Activated CD4-positive, alpha-beta T cell treated with anti-CD3 and anti-CD28 coated beads for 48 hours (primary cell): Measurements from ENCODE around the gene RPS6KA5.

ENCODE experiments used
- DNase-seq: peaks from one replicate; pipeline ENCODE4 v3.0.0-alpha.2; 2020

RPS6KA5 gene

DNA sequence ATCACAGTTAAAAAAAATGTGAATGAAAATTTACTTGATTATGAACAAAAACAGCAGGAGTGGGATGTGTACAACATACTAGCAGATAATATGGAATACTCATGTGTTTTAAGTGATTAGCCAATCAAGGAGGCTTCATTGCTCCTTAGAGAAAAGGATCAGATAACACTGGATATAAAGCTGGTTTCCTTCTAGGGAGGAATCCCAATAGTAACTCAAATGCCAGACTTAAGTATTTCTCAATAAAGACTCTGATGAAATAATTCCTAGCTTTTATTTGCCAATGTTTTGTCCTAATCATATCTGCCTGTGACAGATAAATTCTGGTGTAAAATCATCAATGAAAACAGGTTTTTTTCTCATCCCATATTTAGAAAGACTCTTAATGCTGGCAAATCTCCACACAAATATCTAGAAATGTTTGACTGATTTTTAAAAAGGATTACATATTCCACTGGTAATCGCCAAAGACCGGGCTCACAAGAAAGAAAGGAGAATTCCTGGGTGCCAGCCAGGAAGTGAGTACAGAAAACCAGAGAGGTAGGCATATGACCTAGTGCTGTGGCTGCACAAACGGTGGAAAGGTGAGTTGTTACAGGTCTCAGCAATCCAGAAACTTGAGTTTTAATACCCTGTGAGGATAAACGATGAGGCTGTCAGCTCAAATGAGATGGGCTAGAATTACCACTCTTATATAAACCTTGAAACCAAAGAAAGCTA, 135.7 kb downstream of the RPS6KA5 start:
- DNase-seq = no peak

DNA sequence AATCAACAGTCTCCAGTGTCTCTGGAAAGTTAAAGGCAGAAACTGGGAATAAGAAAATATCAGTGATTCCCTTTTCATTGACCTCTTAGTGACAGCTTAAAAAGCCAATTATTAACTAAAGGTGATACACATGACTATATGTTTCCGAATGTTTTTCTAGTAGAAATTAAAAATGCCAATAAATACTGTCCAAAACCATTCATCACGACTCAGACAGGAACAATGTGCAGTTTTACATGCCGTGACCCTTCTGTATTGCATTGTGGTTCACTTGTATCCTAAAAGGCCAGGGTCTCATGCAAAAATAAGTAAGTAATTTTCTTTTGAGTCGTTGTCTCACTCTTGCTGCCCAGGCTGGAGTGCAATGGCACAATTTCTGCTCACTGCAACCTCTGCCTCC, 138.3 kb downstream of the RPS6KA5 start:
- no peak for DNase-seq

DNA sequence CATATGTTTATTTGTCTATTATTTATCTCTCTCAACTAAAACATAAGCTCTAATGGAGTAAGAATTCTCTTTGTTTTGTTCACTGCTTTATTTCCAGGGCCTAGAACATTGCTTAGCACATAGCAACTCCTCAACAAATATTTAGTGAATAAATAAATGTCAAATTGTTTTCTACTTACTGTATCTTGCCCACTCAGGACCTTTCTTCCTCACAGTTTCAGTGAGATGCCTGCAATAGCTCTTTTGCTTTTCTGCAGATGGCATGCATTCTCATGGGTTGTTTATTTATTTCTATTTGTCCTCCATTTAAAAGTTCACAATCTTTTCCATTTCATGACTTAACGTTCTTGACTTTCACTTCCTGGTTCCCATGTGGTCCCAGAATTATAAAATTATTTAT, 149.3 kb downstream of the RPS6KA5 start:
- no peak for DNase-seq

DNA sequence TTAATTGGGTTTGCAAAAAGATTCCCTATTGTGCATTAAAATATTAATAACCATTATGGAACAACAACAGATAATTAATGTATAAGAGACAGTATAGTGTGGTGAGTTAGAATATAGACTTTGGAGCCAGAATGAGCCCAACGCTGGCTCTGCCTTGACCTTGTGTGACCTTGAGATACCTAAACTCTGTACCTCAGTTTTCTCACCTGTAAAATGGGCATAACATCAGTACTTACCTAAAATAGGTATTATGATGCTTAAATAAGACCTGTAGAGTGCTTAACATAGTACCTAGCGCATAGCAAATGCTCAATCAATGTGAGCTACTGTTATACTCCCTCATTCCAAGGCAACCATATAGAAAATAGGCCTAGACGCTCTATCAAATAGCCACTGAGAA, 153.3 kb downstream of the RPS6KA5 start:
- DNase-seq = no peak

DNA sequence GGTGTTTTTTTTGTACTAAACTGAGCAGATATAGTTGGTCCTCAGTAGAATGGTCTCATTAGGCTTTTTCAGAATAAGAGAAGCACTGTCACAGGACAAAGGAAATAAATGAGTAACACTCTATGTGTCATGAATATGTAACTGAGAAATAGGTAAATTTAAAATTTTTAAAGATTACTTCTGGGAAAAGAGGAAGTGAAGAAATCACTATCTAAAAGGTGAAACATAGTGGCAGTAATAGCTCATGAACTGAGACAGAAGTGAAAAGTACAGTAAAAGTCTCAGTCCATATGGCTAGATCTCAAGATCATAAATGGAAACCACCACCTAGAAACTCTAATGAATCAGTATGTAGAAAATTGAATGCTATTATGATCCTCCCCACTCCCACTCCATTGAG, 154.9 kb downstream of the RPS6KA5 start:
- no peak for DNase-seq

DNA sequence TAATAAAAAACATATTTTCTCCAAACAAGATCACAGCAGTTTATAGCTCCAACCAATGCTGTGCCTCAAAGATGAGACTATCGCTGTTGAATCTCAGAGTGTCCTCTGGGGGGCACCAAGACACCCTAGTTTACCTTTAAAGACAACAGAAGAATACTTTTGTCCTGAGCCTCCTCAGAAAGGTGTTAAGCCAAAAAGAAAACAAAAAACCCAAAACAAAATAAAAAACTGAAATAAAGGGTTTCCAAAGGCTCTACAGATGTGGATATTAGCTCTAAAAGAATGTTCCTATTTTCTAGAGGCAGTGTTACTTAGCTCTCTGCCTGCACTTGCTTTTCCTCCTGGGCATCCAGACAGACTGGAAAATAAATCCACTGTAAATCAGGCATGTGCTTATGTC, 157.3 kb downstream of the RPS6KA5 start:
- peak; percentile 64 for DNase-seq

DNA sequence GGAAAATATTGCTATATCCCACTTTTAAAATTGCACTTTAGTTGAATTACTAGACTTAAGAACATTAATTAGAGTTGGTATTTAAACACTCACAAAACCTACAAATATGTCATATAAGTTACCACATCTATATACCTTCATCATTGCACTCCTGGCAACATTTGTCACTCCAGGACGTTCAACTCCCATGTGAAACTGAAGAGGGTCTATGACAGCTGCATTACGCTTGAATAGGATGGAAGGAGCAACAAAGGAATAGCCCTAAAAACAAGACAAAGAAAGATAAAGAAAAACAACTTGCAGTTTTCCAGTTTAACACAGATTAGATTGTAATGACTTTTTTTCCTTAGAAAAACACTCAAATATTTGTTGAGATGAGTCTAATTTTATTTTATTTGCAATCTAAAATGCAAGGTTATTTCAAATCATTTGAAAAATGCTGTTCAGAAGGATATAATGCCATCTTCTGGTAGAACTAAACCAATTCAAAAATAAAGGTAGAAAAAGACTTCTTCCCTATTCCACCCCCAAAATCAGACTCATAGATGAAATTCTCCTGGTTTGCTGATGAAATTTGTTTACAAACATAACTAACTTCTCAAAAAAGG, 159.9 kb downstream of the RPS6KA5 start:
- DNase-seq = no peak

DNA sequence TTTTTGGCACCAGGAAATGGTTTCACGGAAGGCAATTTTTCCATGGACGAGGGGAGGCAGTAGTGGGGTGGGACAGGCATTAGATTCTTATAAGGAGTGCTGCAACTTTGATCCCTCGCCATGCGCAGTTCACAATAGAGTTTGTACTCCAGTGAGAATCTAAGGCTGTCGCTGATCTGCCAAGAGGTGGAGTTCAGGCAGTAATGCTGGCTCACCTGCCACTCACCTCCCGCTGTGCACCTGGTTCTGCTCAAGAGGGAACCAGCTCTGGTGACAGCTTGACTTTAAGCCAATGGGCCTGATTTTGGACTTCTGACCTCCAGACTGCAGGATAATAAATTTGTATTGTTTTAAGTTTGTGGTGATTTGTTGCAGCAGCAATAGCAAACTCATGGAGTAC, 163.4 kb downstream of the RPS6KA5 start:
- DNase-seq = no peak

DNA sequence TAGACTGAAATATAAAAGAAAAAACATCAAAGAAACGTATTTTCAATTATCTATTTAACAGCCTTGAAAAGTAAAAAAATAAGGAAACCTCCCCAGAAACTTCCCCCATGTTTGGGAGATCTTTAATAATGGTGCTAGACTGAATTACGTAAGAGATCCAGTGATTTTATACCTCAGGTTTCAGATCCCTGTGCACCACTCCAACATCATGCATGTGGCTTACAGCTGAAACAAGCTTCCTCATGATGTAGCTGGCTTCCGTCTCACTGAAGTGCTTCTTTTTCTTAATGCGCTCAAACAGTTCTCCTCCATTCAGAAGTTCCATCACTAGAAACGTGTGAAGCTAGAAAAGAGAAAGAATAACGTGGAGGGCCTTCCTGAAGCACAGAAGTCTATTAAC, 166.2 kb downstream of the RPS6KA5 start:
- DNase-seq = no peak

DNA sequence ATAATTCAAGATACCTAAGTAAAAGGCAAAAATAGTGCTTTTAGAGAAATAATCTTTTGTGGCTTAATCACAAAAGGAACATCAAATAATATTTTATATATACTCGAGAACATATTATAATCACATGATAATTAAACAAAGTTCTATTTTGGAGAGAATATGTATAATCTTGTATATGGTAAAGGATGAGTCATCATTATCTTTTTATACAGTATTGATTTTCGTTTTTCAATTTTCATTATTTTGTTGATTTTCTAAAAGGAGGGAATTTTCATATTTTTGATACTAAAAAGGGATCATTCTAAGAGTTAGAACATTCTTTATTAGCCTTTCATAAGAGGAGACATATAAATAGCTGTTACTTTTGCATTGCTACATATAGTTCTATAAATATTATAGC, 166.9 kb downstream of the RPS6KA5 start:
- no peak for DNase-seq

DNA sequence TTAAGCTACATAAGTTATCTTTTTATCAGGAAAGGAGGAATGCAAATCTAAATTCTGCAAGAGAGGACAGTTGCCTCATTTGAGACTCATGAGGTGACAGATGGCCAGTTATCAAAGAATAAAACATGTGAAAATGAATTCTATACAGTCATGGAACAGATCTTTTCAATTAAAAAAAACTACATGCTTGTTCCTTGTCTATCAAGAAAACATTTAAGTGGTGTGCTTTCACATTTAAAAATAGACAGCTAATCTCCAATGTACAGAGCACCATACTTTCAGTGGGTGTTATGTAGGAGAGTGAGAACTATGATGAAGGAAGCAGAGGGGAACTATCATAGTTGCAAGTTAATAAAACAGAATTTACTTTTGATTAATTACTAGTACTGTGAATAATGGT, 167.5 kb downstream of the RPS6KA5 start:
- no peak for DNase-seq

DNA sequence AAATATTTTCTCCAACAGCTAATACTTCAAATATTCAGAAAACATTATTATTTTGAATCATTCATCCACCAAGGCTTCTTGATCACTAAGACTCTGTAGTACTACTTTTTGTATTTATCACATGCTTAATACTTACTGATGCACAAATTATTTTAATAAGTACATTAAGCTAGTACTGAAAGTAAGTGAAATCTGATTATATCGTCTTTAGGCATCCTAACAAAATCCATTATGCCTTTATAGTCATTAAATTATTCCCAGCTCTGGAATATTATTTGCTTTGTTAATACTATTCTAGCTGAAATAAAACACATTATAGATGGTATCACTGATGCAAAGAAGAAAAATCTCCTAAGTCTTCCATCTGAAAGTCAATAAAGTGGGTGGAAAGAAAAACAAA, 169.1 kb downstream of the RPS6KA5 start:
- DNase-seq = no peak

DNA sequence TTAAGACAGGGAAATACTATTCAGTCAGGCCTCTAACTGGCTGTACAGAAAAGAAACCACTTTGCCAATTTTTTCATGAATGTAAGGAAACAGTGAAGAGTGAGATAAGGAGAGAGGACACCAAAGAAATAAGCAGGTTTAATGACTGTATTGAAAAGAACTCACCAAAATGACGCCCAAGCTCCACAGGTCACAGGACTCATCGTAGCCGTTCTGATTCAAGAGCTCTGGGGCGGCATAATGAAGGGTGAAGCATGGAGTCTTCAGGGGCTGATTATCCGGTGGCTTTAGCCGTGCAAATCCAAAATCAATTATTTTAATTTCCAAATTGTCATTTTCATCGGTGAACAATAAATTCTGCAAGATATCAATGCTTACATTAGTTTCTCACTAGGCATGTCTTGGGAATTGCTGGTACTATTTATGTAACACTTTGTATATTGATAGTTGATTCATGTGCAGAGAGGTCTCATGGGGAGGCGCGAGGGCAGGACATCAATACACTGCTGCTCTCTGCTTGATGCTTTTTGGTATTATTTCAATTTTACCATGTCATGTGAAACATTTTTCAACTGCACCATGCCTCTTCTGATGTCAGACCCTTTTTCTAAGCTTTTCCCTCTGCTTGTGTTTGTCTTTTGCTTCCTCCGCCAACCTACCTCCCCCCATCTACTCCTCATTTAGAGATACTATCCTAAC, 170.0 kb downstream of the RPS6KA5 start:
- no peak for DNase-seq

DNA sequence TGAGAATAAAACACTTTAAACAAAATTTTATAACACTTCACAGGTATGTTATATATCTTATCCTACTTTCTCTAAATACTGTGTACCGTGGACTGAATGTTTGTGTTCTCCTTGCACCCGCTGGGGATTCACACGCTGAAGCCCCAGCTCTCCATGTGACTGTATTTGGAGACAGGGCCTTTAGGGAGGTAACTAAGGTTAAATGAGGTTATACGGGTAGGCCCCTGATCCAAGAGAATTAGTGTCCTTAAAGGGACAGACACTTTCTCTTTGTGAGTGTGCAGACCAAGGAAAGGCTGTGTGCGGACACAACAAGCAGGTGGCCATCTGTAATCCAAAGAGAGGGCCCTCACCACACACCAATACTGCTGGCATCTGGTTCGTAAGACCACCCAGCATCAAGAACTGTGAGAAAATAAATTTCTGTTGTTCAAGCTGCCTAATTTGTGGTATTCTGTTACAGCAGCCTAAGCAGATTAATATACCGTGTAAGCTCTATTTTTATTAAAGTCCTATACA, 174.1 kb downstream of the RPS6KA5 start:
- no peak for DNase-seq

DNA sequence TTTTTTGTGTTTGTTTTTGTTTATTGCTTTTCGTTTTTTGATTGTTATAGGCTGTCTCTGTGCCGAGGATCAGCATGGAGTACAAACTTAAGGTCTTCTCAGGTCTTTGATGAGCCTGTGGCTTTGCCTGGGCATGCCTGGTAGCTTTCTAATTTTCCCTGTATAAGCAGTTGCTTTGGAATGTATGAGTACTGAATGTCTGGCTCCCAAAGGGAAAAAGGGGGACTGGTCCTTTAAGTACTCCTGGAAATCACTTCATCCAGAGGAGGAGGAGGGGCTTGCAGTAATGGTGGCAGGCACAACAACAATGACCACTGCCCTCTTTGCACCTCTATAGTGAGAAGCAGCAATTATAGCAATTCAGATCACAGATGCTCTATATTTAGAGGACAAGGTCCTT, 176.7 kb downstream of the RPS6KA5 start:
- DNase-seq = no peak

DNA sequence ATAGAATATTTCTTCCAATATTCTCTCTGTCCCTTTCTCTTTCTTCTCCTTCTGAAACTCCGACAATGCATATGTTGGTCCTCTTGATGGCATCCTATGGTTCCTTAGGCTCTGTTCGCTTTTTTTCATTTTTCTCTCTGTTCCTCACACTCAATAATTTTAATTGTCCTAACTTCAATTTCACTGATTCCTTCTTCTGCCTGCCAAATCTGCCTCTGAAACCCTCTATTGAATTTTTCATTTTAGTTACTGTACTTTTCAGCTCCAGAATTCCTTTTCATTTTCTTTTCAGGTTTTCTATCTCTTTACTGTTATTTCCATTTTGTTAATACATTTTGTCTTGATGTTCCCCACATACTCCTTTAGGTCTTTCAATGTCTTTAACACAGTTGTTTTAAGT, 177.2 kb downstream of the RPS6KA5 start:
- no peak for DNase-seq

DNA sequence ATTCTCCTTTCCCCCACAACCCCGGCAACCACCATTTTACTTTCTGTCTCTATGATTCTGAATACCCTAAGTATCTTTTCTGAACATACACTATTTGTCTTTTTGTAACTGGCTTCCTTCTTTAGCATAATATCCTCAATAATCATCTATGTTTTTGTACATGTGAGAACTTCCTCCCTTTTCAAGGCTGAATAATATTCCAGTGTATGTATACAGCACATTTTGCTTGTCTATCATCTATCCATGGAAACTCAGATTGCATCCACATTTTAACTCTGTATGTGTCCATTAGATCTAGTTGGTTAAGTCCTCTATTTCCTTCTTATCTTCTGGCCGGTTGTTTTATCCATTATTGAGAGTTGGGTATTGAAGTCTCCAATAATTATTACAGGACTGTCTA, 180.2 kb downstream of the RPS6KA5 start:
- DNase-seq = no peak

DNA sequence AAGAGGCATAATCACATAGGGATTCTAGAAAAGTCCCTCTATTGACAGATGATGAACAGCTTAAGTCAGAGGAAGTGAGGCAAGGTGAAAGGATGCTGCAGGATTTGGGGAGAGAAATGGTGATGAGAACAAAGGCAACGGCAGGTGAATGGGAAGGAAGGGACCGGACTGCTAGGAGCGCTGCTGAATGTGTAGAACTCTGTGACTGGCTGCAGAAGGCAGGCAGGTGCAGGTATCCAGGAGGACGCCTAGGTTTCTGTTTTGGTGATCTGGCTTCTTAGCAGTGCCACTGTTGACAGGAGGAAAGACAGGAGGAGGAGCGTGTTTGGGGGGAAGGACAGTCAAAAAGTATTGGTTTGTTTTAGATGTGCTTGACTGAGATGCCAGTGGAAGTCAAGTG, 185.8 kb downstream of the RPS6KA5 start:
- DNase-seq = no peak

DNA sequence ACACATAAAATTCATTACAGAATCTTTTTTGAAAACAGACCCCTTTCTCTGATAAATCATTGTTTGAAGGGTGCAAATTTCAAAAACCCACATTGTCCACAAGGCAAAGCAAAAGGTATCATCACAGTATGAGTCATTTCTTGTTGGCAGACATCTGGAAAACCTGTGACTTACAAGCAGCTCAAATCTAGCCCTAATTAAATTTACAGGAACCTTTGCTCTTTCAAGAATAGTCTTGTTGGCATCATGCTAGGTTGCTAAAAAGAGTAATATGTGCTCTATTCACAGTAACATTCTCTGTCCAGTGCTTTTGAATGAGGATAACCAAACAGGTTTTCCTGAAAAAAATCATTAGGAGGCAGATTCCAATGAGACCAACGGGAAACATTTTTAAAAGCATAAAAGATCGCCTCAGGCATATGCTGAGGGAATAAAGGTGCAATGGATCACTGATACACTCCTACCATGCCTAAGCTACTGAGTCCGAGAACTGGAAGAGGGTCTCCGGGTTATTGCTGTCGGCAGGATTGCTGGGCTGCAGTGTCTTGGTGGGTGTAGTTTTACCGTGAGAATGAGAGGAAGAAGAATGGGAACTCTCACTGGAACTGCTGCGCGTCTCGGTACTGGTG, 188.7 kb downstream of the RPS6KA5 start:
- no peak for DNase-seq

DNA sequence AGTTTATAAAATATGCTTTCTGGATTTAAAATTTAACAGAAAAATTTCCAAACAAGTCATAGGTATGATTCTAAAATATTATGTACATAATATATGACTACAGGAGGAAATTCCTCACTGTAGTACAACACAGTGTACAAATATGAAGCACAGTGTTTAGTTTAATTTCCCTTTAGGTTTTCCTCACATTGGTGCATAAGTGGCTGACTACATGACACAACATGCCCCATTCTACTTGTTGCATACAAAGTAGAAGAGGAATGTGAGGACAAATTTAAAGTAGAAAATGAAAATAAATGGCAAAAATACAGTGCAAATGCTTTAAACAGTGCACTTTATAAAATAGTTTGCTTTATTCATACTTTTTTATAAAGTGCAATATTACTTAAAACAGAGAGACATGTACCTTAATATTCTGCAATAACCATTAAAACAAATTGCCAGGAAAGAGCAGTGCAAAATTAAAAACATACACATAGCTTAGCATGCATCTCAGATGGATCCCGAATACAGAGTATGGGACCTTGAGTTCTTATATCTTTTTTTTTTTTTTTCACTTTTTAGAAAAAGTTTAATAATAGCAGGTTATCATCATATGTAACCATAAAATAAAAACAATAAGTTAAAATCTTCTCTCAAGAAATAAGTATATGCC, 189.4 kb downstream of the RPS6KA5 start:
- DNase-seq = no peak

DNA sequence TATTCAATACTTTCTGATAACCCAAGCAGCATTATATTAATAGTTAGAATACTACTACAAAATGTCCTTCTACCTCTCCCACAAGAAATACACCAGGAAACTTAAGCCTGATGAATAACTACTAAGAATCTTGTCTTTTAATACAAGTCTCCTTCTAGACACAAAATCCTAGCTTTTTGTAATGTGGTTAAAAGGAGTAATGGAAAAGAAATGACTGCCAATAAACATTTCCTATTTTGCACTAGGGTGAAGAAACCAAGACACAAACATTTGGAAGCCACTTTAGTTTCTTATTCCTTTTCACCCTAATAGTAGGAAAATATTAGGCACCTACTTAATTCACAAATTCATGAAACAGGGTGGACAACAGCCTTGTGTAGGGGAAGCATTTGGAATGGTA, 192.9 kb downstream of the RPS6KA5 start:
- DNase-seq = no peak

DNA sequence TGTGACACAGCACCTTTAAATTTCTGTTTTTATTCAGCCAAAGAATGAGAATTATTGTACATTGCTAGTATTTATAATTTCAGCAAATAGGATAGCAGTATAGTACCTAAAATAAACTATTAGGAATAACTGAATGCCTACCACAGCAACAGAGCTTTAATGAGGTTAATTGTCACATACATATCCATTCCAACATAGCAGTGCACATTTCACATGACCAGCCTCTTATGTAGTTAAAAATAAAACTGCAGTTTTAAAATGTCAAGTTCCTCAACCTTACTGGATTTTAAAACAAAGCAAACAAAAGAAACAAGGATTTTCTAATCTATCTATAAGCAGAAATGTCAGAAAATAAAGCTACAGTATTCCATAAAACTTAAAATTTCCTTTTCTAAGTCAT, 193.6 kb downstream of the RPS6KA5 start:
- DNase-seq = no peak

DNA sequence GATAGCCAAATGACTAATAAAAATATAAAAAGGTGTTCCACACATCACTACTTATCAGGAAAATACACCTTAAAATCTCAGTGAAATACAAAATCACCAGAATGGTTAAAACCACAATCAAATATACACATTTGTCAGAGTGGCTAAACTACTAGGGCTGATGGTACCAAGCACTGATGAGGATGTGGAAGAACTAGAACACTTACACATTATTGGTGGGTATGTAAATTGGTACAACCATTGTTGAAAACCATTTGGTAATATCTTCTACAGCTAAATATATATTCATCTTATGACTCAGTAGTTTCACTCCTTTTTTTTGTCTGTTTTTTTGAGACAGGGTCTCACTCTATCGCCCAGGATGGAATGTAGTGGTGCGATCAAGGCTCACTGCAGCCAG, 195.7 kb downstream of the RPS6KA5 start:
- no peak for DNase-seq
